Medulla oblongata (tissue), 1 donor: ENCODE data around the gene RGP1.

Source experiments
- DNase-seq: peaks from one replicate; pipeline ENCODE4 v3.0.0-alpha.2; 2015; ENCODE audit errors: extremely low spot score

The RGP1 gene

GRCh38 chr9:35771534-35771933 is 22.4 kb downstream of the RGP1 start:
- DNase-seq, result no peak

- DNase-seq, result no peak
Measured at GRCh38 chr9:35771943-35772342, 22.9 kb downstream of the RGP1 start.

GRCh38 chr9:35774907-35775635 is 26.0 kb downstream of the RGP1 start:
- DNase-seq, result peak; percentile 51

- no peak for DNase-seq
Measured at GRCh38 chr9:35776018-35776417, 26.9 kb downstream of the RGP1 start.

GRCh38 chr9:35778496-35778895 is 29.4 kb downstream of the RGP1 start:
- DNase-seq, result no peak

- no peak for DNase-seq
Measured at GRCh38 chr9:35781066-35781465, 32.0 kb downstream of the RGP1 start.

GRCh38 chr9:35783418-35783817 is 34.3 kb downstream of the RGP1 start:
- DNase-seq, result no peak

GRCh38 chr9:35789541-35789940 is 40.5 kb downstream of the RGP1 start:
- DNase-seq, result no peak

GRCh38 chr9:35790025-35790384 is 40.9 kb downstream of the RGP1 start:
- DNase-seq, result no peak

- peak; percentile 88 for DNase-seq
Measured at GRCh38 chr9:35790385-35791296, 41.6 kb downstream of the RGP1 start.

- no peak for DNase-seq
Measured at GRCh38 chr9:35791297-35791921, 42.3 kb downstream of the RGP1 start, which contains the start of gene NPR2. Gene NPR2, plus strand, starts transcription at chr9:35791591. Its CDS starts 818 bp downstream, at chr9:35792409.

GRCh38 chr9:35792024-35792813 is 43.1 kb downstream of the RGP1 start:
- DNase-seq, result no peak

- DNase-seq, result no peak
Measured at GRCh38 chr9:35792826-35793225, 43.7 kb downstream of the RGP1 start.

- no peak for DNase-seq
Measured at GRCh38 chr9:35793461-35793860, 44.4 kb downstream of the RGP1 start.

GRCh38 chr9:35795695-35796094 is 46.6 kb downstream of the RGP1 start:
- no peak for DNase-seq

GRCh38 chr9:35797311-35798109 is 48.4 kb downstream of the RGP1 start:
- no peak for DNase-seq

GRCh38 chr9:35798658-35799374 is 49.7 kb downstream of the RGP1 start:
- DNase-seq, result no peak

- no peak for DNase-seq
Measured at GRCh38 chr9:35800530-35800929, 51.4 kb downstream of the RGP1 start.

GRCh38 chr9:35801328-35802128 is 52.4 kb downstream of the RGP1 start:
- DNase-seq, result no peak
